Femur (tissue), 1 donor: Measurements from ENCODE around the gene PCARE.
A peak's percentile ranks its signal among the peaks of the same experiment; 100 is the strongest.
"Not testable (repeated sequence)": the region's sequence is repeated elsewhere in the genome, so short reads cannot be mapped to it uniquely, and the experiment has no call there.

ENCODE experiments used
- DNase-seq: peaks from one replicate; pipeline ENCODE4 v3.0.0-alpha.2; 2017

The PCARE gene

GRCh38 chr2:29074411-29074810 lies at the start of gene PCARE:
Gene PCARE, minus strand, starts transcription at chr2:29074523. Its CDS starts 262 bp downstream, at chr2:29074261.
- no peak for DNase-seq

GRCh38 chr2:29123617-29124349 lies 49.5 kb upstream of the PCARE start:
- DNase-seq, result no peak

- no peak for DNase-seq
These were observed 46.5 kb upstream of the PCARE start for GRCh38 chr2:29120846-29121245.

GRCh38 chr2:29119211-29119610 lies 44.9 kb upstream of the PCARE start:
- no peak for DNase-seq

- no peak for DNase-seq
These were observed 43.4 kb upstream of the PCARE start for GRCh38 chr2:29117636-29118303.

GRCh38 chr2:29115797-29116781 lies 41.8 kb upstream of the PCARE start:
- DNase-seq, result peak; percentile 27

- DNase-seq, result peak; percentile 55
These were observed 40.8 kb upstream of the PCARE start, which contains the start of gene CLIP4 for GRCh38 chr2:29114946-29115609. Gene CLIP4, plus strand, starts transcription at chr2:29115415. Its CDS starts 5,974 bp downstream, at chr2:29121389.

- DNase-seq, result no peak
These were observed 40.2 kb upstream of the PCARE start for GRCh38 chr2:29114586-29114945.

- DNase-seq, result no peak
These were observed 39.6 kb upstream of the PCARE start for GRCh38 chr2:29113891-29114321.

GRCh38 chr2:29113027-29113686 lies 38.8 kb upstream of the PCARE start:
- no peak for DNase-seq

GRCh38 chr2:29112379-29112778 lies 38.1 kb upstream of the PCARE start:
- no peak for DNase-seq

GRCh38 chr2:29110916-29111535 lies 36.7 kb upstream of the PCARE start:
- DNase-seq, result no peak

GRCh38 chr2:29109246-29109645 lies 34.9 kb upstream of the PCARE start:
- DNase-seq, result no peak

GRCh38 chr2:29108225-29108624 lies 33.9 kb upstream of the PCARE start:
- DNase-seq, result no peak

GRCh38 chr2:29107547-29107946 lies 33.2 kb upstream of the PCARE start:
- DNase-seq, result not testable (repeated sequence)

GRCh38 chr2:29106980-29107388 lies 32.7 kb upstream of the PCARE start:
- no peak for DNase-seq

- DNase-seq, result no peak
These were observed 31.9 kb upstream of the PCARE start for GRCh38 chr2:29106256-29106655.

GRCh38 chr2:29105375-29105774 lies 31.1 kb upstream of the PCARE start:
- no peak for DNase-seq

GRCh38 chr2:29104688-29105087 lies 30.4 kb upstream of the PCARE start:
- DNase-seq, result no peak

GRCh38 chr2:29100564-29100963 lies 26.2 kb upstream of the PCARE start:
- DNase-seq, result no peak

- DNase-seq, result no peak
These were observed 23.2 kb upstream of the PCARE start for GRCh38 chr2:29097569-29097968.

- no peak for DNase-seq
These were observed 22.6 kb upstream of the PCARE start for GRCh38 chr2:29096969-29097368.
